Measurements from ENCODE around the gene GNRH2.

DNA sequence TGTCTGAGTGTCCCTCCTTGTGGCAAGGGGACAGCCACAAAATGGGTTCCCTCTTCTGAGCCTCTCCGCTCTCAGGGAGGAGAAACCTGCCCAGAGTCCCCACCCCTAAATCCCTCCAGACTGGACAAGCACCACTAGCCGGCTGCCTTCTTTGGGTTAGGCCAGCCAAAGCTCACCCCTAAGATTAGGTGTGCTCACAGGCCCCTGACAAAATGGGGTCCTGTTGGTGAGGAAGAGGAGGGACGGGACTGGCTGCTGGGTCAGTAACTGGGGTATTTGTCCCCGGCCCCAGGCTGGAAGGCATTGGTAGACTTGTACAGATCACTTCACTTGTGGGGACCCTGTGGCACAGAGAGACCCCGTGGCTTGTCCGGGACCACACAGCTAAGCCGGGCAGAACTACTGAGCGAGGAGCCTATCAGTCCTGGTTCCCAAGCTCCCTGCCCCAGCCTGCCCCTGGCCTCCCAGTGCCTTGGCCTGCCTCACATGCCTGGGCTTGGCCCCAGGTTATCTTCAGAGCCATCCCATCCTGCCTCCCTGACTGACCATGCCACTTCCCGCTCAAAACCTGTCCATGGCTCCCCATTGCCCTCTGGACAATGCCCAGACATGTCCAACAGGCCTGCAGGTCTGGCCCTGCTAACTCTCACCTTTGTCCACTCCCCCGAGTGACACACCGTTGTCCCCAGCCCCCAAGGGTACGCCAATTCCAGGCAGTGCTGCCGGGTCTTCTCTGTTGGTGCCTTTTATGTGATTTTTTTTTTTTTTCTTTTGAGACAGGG, 51.6 kb downstream of the GNRH2 start:
- TF ChIP-seq, protein P1, sequence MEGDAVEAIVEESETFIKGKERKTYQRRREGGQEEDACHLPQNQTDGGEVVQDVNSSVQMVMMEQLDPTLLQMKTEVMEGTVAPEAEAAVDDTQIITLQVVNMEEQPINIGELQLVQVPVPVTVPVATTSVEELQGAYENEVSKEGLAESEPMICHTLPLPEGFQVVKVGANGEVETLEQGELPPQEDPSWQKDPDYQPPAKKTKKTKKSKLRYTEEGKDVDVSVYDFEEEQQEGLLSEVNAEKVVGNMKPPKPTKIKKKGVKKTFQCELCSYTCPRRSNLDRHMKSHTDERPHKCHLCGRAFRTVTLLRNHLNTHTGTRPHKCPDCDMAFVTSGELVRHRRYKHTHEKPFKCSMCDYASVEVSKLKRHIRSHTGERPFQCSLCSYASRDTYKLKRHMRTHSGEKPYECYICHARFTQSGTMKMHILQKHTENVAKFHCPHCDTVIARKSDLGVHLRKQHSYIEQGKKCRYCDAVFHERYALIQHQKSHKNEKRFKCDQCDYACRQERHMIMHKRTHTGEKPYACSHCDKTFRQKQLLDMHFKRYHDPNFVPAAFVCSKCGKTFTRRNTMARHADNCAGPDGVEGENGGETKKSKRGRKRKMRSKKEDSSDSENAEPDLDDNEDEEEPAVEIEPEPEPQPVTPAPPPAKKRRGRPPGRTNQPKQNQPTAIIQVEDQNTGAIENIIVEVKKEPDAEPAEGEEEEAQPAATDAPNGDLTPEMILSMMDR (IDR thresholded peaks at IDR 0.05), result no peak
- no peak for TF ChIP-seq EP300 (IDR thresholded peaks at IDR 0.05)

Measured in gastroesophageal sphincter (tissue), 3 donors.